ENCODE data around the gene ZNF304. TPM values are rescaled to one million over a fixed set of nuclear protein-coding genes. Genes with fewer than 3 reads are reported as not detected.
A peak's percentile ranks its signal among the peaks of the same experiment; 100 is the strongest.

The ZNF304 gene
- total and polyA plus RNA-seq, 2 experiments from 2014 or later: 3.0 to 6.9 TPM

- TF ChIP-seq EZH2phosphoT487 (IDR thresholded peaks at IDR 0.05; ENCODE audit: low read depth, severe bottlenecking, unreplicated experiment): no peak
- H3K36me3 ChIP-seq (replicated peaks; ENCODE audit: insufficient read depth, low read depth): no peaks in the 10 kb centered on the region
- no peaks in the 10 kb centered on the region for H4K20me1 ChIP-seq (ENCODE audit: insufficient read depth, poor library complexity, severe bottlenecking)
- no peak overlapping the region for H2AFZ ChIP-seq
- H3K9me3 ChIP-seq (ENCODE audit: low read depth): no peaks in the 10 kb centered on the region
- H3K27ac ChIP-seq: no peak overlapping the region
- peak overlapping the region; percentile 66 for H3K4me2 ChIP-seq
- H3K79me2 ChIP-seq: peaks cover 21% of the 10 kb centered on the region
- H3K9me2 ChIP-seq (replicated peaks; ENCODE audit: insufficient read depth): no peaks in the 10 kb centered on the region
- H3K4me3 ChIP-seq: no peak overlapping the region
- 52% methylated on average over 28 of the region's 29 CpGs for WGBS (ENCODE audit: low lambda C conversion rate, missing lambda C conversion rate)
- DNase-seq (ENCODE audit: low spot score): no peak
- peaks cover 9% of the 10 kb centered on the region for H3K4me1 ChIP-seq (ENCODE audit: insufficient read depth)
- peaks cover 37% of the 10 kb centered on the region for H3K27me3 ChIP-seq
These were observed 33.6 kb upstream of the ZNF304 start for GRCh38 chr19:57317503-57317902.

GRCh38 chr19:57319869-57320179 is 31.2 kb upstream of the ZNF304 start:
- peak overlapping the region; percentile 87 for H2AFZ ChIP-seq
- H3K27ac ChIP-seq: peak overlapping the region; percentile 90
- no peaks in the 10 kb centered on the region for H3K9me3 ChIP-seq (ENCODE audit: low read depth)
- H3K4me3 ChIP-seq: peak overlapping the region; percentile 43
- H3K4me2 ChIP-seq: peak overlapping the region; percentile 69
- TF ChIP-seq EZH2phosphoT487 (IDR thresholded peaks at IDR 0.05; ENCODE audit: low read depth, severe bottlenecking, unreplicated experiment) (no peak), EZH2 (IDR thresholded peaks at IDR 0.05; ENCODE audit: borderline replicate concordance) (no peak), CTCF (IDR thresholded peaks at IDR 0.05; ENCODE audit: poor library complexity) (no peak)
- H3K36me3 ChIP-seq (replicated peaks; ENCODE audit: insufficient read depth, low read depth): no peaks in the 10 kb centered on the region
- H4K20me1 ChIP-seq (ENCODE audit: insufficient read depth, poor library complexity, severe bottlenecking): no peaks in the 10 kb centered on the region
- peaks cover 26% of the 10 kb centered on the region for H3K79me2 ChIP-seq
- H3K27me3 ChIP-seq: peaks cover 33% of the 10 kb centered on the region
- WGBS (ENCODE audit: low lambda C conversion rate, missing lambda C conversion rate): 0% methylated on average over 1 of the region's 1 CpG
- no peaks in the 10 kb centered on the region for H3K9me2 ChIP-seq (replicated peaks; ENCODE audit: insufficient read depth)
- peaks cover 9% of the 10 kb centered on the region for H3K4me1 ChIP-seq (ENCODE audit: insufficient read depth)
- no peak for DNase-seq (ENCODE audit: low spot score)

GRCh38 chr19:57320180-57321084 is 30.6 kb upstream of the ZNF304 start, which contains the start of gene ZNF543:
Gene ZNF543 (plus strand): TSS chr19:57320472. CDS start chr19:57320854, 382 bp downstream.
- DNase-seq (ENCODE audit: low spot score): peak; percentile 98
- Histone ChIP-seq H3K4me1 (ENCODE audit: insufficient read depth) (peaks cover 9% of the 10 kb centered on the region), H3K4me2 (peak within 1 kb of the TSS; percentile 84), H3K36me3 (replicated peaks; ENCODE audit: insufficient read depth, low read depth) (no peaks in the 10 kb centered on the region), H2AFZ (peak within 1 kb of the TSS; percentile 92), H3K9me2 (replicated peaks; ENCODE audit: insufficient read depth) (no peaks in the 10 kb centered on the region), H3K79me2 (peaks cover 26% of the 10 kb centered on the region), H3K27ac (peak within 1 kb of the TSS; percentile 90), H4K20me1 (ENCODE audit: insufficient read depth, poor library complexity, severe bottlenecking) (no peaks in the 10 kb centered on the region), H3K4me3 (peak within 1 kb of the TSS; percentile 56), H3K27me3 (peaks cover 28% of the 10 kb centered on the region), H3K9me3 (ENCODE audit: low read depth) (no peaks in the 10 kb centered on the region)
- TF ChIP-seq EZH2 (IDR thresholded peaks at IDR 0.05; ENCODE audit: borderline replicate concordance): no peak
- TF ChIP-seq EZH2phosphoT487 (IDR thresholded peaks at IDR 0.05; ENCODE audit: low read depth, severe bottlenecking, unreplicated experiment): no peak
- no peak for TF ChIP-seq CTCF (IDR thresholded peaks at IDR 0.05; ENCODE audit: poor library complexity)
- WGBS (ENCODE audit: low lambda C conversion rate, missing lambda C conversion rate): 2% methylated on average over 68 of the region's 71 CpGs

GRCh38 chr19:57321116-57321515 is 30.0 kb upstream of the ZNF304 start:
- Histone ChIP-seq H3K9me3 (ENCODE audit: low read depth) (no peaks in the 10 kb centered on the region), H2AFZ (peak overlapping the region; percentile 92), H3K9me2 (replicated peaks; ENCODE audit: insufficient read depth) (no peaks in the 10 kb centered on the region), H3K4me1 (ENCODE audit: insufficient read depth) (peaks cover 9% of the 10 kb centered on the region), H3K4me3 (peak overlapping the region; percentile 56), H3K27ac (peak overlapping the region; percentile 90), H3K27me3 (peaks cover 22% of the 10 kb centered on the region), H3K4me2 (peak overlapping the region; percentile 84), H3K36me3 (replicated peaks; ENCODE audit: insufficient read depth, low read depth) (no peaks in the 10 kb centered on the region), H3K79me2 (peaks cover 26% of the 10 kb centered on the region), H4K20me1 (ENCODE audit: insufficient read depth, poor library complexity, severe bottlenecking) (no peaks in the 10 kb centered on the region)
- no peak for DNase-seq (ENCODE audit: low spot score)
- TF ChIP-seq EZH2phosphoT487 (IDR thresholded peaks at IDR 0.05; ENCODE audit: low read depth, severe bottlenecking, unreplicated experiment): no peak
- TF ChIP-seq CTCF (IDR thresholded peaks at IDR 0.05; ENCODE audit: poor library complexity): no peak
- no peak for TF ChIP-seq EZH2 (IDR thresholded peaks at IDR 0.05; ENCODE audit: borderline replicate concordance)
- 79% methylated on average over 8 of the region's 8 CpGs for WGBS (ENCODE audit: low lambda C conversion rate, missing lambda C conversion rate)
